Immature natural killer cell (primary cell): Measurements from ENCODE around the gene VIM. TPM values are rescaled to one million over a fixed set of nuclear protein-coding genes. Genes with fewer than 3 reads are reported as not detected.

ENCODE experiments used
- DNase-seq, 3 donors: peaks; one replicate each; pipeline ENCODE4 v3.0.0; 2022; ENCODE audit warnings: mixed read lengths in 1 of 3
- H3K27ac Mint-ChIP-seq, 6 donors: one replicate each; pipeline ENCODE4 v1.8.0; 2020; ENCODE audit warnings: mixed read lengths in 6 of 6, mild to moderate bottlenecking in 5 of 6, inconsistent platforms in 4 of 6, moderate library complexity in 3 of 6
- H3K27me3 Mint-ChIP-seq, 3 donors: one replicate each; pipeline ENCODE4 v1.8.0; 2020 to 2021; ENCODE audit warnings: low read depth in 3 of 3, mild to moderate bottlenecking in 3 of 3, mixed read lengths in 3 of 3, moderate library complexity in 3 of 3, inconsistent platforms in 1 of 3
- H3K36me3 Mint-ChIP-seq, 3 donors: one replicate each; pipeline ENCODE4 v1.8.0; 2020; ENCODE audit warnings: mixed read lengths in 3 of 3, inconsistent platforms in 2 of 3, mild to moderate bottlenecking in 2 of 3
- H3K4me1 Mint-ChIP-seq, 2 donors: one replicate each; pipeline ENCODE4 v1.8.0; 2020; ENCODE audit warnings: inconsistent platforms in 2 of 2, mild to moderate bottlenecking in 2 of 2, mixed read lengths in 2 of 2, moderate library complexity in 1 of 2
- H3K4me3 Mint-ChIP-seq, 5 donors: one replicate each; pipeline ENCODE4 v1.8.0; 2020; ENCODE audit warnings: mild to moderate bottlenecking in 5 of 5, mixed read lengths in 5 of 5, inconsistent platforms in 3 of 5, moderate library complexity in 3 of 5
- H3K9me3 Mint-ChIP-seq, 6 donors: one replicate each; pipeline ENCODE4 v1.8.0; 2020; ENCODE audit warnings: mild to moderate bottlenecking in 6 of 6, mixed read lengths in 6 of 6, inconsistent platforms in 4 of 6, moderate library complexity in 3 of 6
- polyA plus RNA-seq, 3 donors: library from polyadenylated mRNA; unstranded; fragments of 300-500 nt; fragmentation: Illumina TruSeq; gene quantifications; one replicate each; pipeline ENCODE4 v1.2.3, GENCODE V29; 2021

Gene VIM
- polyA plus RNA-seq, 3 donors from 2014 or later = 61.5 to 183 (median 142) TPM

DNA sequence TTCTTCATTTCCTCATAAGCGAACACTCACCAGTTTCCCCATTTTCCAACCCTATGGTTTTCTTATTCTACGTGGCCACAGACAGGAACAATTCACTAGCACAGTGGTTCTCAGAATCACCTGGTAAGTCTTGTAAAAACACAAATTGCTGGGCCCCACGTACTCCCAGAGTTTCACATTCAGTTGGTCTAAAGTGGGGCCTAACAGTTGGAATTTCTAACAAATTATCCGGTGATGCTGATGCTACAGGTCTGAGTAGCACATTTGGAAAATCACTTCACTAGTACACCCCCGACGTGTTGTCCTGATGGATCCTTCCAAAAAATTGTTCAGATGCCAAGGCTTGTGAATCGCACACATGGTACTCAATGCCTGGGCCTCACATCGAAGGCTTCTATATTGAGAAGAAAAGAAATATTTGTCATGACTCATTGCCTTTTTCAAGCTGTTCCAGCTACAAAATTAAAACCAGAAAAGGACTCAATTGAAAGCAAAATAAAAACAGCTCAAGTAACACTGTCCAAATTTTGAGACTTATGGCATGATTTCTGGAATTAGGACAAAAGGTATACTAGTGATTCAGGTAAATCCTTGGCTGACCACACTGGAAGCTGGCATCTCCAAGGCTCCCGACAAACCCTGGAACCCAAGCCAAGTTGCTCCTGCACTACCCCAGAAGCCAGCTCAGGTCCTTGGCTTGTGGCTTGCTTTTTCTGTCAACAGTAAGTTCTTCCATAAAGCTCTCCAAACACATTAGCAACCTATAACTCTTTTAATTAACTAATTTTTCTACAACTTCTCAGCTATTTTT lies 12.9 kb upstream of the VIM start:
- peak overlapping the region; percentile 76 to 98 (median 96) for H3K27ac Mint-ChIP-seq
- H3K9me3 Mint-ChIP-seq = no peaks in the 10 kb centered on the region

DNA sequence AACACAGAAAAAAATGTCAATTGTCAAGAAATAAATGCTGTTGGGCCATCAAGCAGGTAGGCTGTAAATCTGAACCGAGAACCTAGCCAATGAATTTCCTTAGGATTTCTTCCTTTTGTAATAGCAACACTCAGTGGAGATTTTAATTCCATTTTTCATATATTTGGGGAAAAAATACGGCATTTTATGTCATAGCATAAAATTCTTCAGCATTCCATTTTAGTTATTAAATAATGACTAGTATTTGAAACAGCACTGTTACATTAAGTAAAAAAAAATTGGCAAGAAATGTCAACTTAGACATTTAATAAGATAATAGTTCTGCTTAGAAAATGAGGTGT lies 12.3 kb upstream of the VIM start:
- H3K4me3 Mint-ChIP-seq = peak overlapping the region in 1 of 5 donors; percentile 4
- peaks cover 0 to 9% (median 4%) of the 10 kb centered on the region in 3 donors for H3K36me3 Mint-ChIP-seq
- H3K4me1 Mint-ChIP-seq = peaks cover 13 to 20% of the 10 kb centered on the region in 2 donors

More for the DNA sequence above, 12.9 kb upstream of the VIM start:
- no peak for DNase-seq
- H3K36me3 Mint-ChIP-seq = peaks cover 0 to 9% (median 4%) of the 10 kb centered on the region in 3 donors
- peaks cover 0 to 3% (median 0%) of the 10 kb centered on the region in 3 donors for H3K27me3 Mint-ChIP-seq
- H3K4me3 Mint-ChIP-seq = no peak overlapping the region
- peaks cover 13 to 20% of the 10 kb centered on the region in 2 donors for H3K4me1 Mint-ChIP-seq

DNA sequence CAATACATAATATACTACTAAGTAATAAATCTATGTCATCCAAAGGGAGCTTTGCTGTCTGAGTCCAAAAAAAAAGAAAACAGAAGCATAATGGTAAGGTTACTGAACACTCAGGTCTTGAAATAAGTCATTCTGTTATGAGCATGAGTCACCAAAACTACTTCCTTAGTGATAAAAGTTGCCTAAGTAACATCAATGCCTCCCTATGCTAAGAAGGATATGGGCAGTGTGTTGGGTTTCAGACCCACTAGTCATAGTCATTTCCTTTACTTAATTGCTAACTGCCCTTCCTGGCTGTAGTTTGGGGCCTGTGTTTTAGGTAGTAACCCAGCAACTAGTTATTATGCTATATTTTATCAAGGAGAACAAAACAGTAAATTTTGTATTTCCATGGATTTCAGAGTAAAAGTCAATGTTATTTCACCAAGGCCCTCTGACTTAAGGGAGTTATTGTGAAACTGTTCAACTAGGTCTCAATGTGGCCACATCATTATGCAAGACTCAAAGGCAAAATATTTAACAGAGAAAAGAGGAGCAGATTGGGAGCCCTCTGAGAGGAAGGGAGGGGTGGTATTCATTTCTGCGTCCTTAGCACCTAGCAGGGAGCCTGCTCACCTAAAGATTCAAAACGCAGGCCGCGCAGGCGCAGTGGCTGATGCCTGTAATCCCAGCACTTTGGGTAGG lies 11.7 kb upstream of the VIM start:
- H3K4me3 Mint-ChIP-seq = peak overlapping the region in 2 of 5 donors; percentile 29 to 51
- no peaks in the 10 kb centered on the region for H3K9me3 Mint-ChIP-seq
- H3K4me1 Mint-ChIP-seq = peaks cover 13 to 20% of the 10 kb centered on the region in 2 donors
- peak overlapping the region; percentile 95 to 98 (median 96) for H3K27ac Mint-ChIP-seq
- H3K27me3 Mint-ChIP-seq = peaks cover 0 to 3% (median 0%) of the 10 kb centered on the region in 3 donors
- H3K36me3 Mint-ChIP-seq = peaks cover 0 to 9% (median 4%) of the 10 kb centered on the region in 3 donors
- peak; percentile 47 to 71 (median 58) for DNase-seq

More for the DNA sequence above, 12.3 kb upstream of the VIM start:
- no peak for DNase-seq
- Mint-ChIP-seq H3K27ac (peak overlapping the region; percentile 95 to 98 (median 96)), H3K9me3 (no peaks in the 10 kb centered on the region), H3K27me3 (peaks cover 0 to 3% (median 0%) of the 10 kb centered on the region in 3 donors)

DNA sequence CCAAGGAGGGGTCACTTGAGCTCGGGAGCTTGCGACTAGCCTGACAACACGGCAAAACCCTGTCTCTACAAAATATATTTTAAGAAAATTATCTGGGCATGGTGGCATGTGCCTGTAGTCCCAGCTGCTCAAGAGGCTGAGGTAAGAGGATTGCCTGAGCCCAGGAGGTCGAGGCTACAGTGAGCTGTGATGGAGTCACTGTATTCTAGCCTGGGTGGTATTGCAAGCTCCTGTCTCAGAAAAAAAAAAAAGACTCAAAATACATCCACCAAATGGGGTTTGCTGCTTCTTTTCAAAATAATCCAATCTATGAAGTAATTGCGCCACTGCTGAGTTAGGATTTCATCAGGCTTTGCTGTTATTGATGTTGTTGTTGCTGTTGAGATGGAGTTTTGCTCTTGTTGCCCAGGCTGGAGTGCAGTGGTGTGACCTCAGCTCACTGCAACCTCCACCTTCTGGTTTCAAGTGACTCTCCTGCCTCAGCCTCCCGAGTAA lies 11.1 kb upstream of the VIM start:
- DNase-seq = no peak
- Mint-ChIP-seq H3K4me1 (peaks cover 13 to 20% of the 10 kb centered on the region in 2 donors), H3K27ac (peak overlapping the region; percentile 70 to 97 (median 96)), H3K36me3 (peaks cover 0 to 9% (median 4%) of the 10 kb centered on the region in 3 donors), H3K27me3 (peaks cover 0 to 3% (median 0%) of the 10 kb centered on the region in 3 donors), H3K4me3 (no peak overlapping the region), H3K9me3 (no peaks in the 10 kb centered on the region)

DNA sequence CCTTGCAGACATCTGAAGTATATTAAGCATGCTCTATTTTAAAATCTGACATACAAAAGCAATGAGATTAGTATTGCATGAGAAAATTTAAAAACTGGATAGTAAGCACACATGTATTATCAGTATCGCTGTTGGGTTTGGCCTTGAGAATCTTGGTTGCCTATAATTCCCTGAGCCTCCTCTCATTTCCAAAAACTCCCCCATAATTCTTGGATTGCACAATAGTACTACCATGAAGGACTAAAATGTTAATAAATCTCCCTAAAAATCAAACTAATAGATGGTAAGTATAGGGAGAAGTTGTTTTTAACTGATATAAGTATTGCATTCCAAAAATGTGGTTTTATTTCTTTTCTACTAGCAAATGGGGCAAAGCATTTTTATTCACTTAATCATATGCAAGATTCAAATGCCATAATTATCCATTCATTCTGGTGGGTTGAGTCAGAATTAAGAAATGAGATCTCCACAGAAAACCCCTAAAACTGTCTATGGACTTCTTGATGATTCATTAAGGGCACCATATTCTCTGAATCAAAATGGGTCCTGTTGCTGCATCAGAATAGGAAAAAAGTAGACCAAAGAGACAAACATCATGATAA lies 10.3 kb upstream of the VIM start:
- no peak for DNase-seq
- no peak overlapping the region for H3K4me3 Mint-ChIP-seq
- peaks cover 0 to 1% (median 0%) of the 10 kb centered on the region in 3 donors for H3K27me3 Mint-ChIP-seq
- H3K36me3 Mint-ChIP-seq = peaks cover 0 to 6% (median 4%) of the 10 kb centered on the region in 3 donors
- H3K27ac Mint-ChIP-seq = peak overlapping the region; percentile 3 to 96 (median 86)
- peaks cover 13 to 15% of the 10 kb centered on the region in 2 donors for H3K4me1 Mint-ChIP-seq
- no peaks in the 10 kb centered on the region for H3K9me3 Mint-ChIP-seq

DNA sequence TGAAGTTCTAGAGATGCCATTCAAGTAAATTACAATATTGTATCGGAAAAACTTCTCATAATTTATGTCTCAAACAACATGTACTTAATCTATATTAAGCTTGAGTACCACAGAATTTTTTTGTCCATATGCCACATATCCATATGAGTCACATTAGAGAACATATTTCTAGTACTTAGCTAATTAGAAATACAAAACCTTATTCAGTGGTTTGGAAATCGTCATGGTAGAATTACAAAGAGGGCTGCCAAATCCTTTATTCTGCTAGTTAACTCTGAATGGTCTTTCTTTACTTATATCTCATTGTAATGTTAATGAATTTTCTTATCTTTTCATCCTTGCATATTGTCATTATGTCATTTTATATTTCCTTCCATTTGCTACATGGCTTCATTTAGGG lies 9.0 kb upstream of the VIM start:
- Mint-ChIP-seq H3K4me1 (peaks cover 13 to 15% of the 10 kb centered on the region in 2 donors), H3K27ac (peak overlapping the region in 2 of 6 donors; percentile 70 to 95), H3K4me3 (no peak overlapping the region), H3K36me3 (peaks cover 0 to 6% (median 0%) of the 10 kb centered on the region in 3 donors), H3K9me3 (no peaks in the 10 kb centered on the region), H3K27me3 (peaks cover 0 to 1% (median 0%) of the 10 kb centered on the region in 3 donors)
- no peak for DNase-seq

DNA sequence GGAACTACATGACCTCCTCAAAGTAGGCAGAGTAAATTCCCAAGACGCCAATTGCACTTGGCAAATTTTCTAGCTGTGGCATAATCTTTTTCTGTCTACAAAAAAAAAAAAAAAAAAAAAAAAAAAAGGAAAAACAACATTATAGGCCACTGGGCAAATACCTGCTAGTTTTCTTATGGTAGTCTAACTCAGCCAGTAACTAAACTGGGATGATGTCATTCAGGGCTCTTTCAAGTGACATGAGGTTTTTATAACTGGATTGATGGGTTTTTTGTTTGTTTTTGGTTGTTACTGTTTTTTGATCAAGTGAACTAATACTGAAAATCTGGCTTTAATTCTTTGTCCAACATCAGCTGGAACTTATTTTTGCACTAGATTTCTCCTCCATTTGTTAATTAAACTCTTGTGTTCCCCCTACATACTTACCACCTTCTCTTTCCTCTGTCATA lies 7.4 kb upstream of the VIM start:
- Mint-ChIP-seq H3K27ac (peak overlapping the region in 3 of 6 donors; percentile 17 to 53 (median 42)), H3K4me3 (no peak overlapping the region), H3K36me3 (no peaks in the 10 kb centered on the region), H3K27me3 (peaks cover 0 to 1% (median 0%) of the 10 kb centered on the region in 3 donors), H3K4me1 (peaks cover 10 to 11% of the 10 kb centered on the region in 2 donors), H3K9me3 (no peaks in the 10 kb centered on the region)
- no peak for DNase-seq

DNA sequence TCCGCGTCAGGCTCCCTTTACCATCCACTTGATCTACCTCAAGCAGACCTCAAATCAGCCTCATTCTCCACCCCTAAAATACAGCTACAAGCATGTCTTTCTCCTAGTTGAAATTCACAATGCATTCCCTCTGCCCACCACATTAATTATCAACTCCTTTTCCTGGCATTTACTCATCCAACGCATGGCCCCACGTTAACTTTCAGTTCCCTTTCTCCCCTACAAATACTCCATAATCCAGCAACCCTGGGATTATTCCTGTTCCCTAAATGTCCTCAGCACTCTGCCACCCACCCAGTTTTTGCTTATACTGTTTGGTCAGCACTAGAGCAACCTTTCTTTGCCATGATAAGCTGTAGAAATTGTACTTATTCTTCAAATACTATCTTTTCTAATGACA lies 5.7 kb upstream of the VIM start:
- Mint-ChIP-seq H3K36me3 (no peaks in the 10 kb centered on the region), H3K4me1 (peaks cover 9 to 15% of the 10 kb centered on the region in 2 donors), H3K9me3 (no peaks in the 10 kb centered on the region), H3K27ac (peak overlapping the region in 1 of 6 donors; percentile 57), H3K4me3 (no peak overlapping the region), H3K27me3 (peaks cover 0 to 3% (median 1%) of the 10 kb centered on the region in 3 donors)
- no peak for DNase-seq

DNA sequence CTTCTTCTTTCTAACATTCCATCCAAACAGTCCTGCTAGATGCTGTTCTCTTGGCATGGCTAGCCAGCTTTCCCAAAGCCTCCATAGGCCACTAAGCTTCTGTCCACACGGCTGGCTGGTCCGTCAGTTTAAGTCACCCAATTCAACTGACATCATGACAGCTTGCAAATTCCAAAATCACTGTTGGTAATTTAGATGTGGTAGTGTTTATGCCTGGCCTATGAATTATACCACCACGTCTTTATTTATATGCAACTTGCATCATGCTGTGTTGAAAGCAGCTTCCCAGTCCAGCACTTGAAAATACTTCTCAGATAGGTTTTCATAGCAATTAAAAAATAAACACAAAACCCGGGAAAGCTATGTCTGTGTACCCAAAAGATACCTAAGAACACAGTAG lies 2.2 kb upstream of the VIM start:
- Mint-ChIP-seq H3K27me3 (peaks cover 27 to 35% (median 27%) of the 10 kb centered on the region in 3 donors), H3K36me3 (no peaks in the 10 kb centered on the region), H3K27ac (peak overlapping the region in 1 of 6 donors; percentile 43), H3K9me3 (no peaks in the 10 kb centered on the region), H3K4me1 (peaks cover 30 to 31% of the 10 kb centered on the region in 2 donors), H3K4me3 (no peak overlapping the region)
- no peak for DNase-seq

DNA sequence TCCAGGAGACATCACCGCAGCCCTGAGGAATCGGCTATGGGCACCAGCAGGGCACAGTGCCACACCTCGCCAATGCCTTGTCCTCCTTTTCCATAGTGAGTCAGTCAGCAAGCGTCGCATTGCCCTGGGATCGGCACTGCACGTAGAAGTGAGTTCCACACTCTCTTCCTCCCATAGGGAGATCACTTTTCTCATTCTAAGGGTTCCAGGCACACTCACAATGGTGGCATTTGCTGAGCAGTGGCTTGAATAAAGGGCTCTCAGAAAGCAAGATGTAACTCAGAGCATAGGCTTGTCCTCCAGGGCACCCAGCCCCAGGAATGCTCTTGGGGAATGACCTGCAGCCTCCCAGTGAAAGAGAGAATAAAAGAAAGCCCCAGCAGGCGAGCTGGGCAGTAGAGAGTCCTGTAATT lies 1.1 kb upstream of the VIM start:
- peaks cover 27 to 35% (median 27%) of the 10 kb centered on the region in 3 donors for H3K27me3 Mint-ChIP-seq
- no peaks in the 10 kb centered on the region for H3K9me3 Mint-ChIP-seq
- peaks cover 38 to 41% of the 10 kb centered on the region in 2 donors for H3K4me1 Mint-ChIP-seq
- H3K36me3 Mint-ChIP-seq = peaks cover 0 to under 1% (median 0%) of the 10 kb centered on the region in 3 donors
- peak overlapping the region; percentile 72 to 96 (median 92) for H3K27ac Mint-ChIP-seq
- no peak for DNase-seq
- peak overlapping the region in 4 of 5 donors; percentile 86 to 92 (median 92) for H3K4me3 Mint-ChIP-seq

DNA sequence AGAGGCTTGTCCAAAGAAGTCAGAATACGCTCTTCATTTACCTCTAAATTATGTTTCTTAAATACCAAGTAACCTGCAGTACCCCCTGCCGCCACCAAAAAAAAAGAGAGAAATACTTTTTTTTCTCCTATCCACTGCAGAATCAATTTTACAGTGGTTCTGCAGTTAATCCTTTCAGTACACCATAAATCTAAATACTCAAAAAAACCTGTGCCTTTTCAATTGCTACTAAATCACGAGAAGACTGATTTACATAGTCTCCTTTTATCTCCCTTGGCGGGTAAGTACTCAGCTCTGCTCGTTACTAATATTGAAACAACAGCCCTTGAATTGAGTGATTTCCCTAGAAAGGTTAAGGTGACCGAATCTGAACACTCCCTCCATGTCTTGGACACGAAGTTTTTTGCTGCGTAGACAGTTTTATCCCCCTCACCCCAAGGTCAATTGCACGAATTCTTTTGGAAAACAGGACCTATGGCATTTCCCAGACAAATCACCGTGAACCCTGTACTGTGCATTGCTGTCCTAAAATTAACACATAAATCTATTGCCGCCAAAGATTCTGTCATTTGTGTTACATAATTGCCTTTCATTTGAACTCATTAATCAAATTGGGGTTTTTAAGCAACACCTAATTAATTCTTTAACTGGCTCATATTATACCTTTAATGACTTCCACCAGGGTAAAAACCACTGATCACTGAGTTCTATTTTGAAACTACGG lies 512 bp upstream of the VIM start:
- H3K4me3 Mint-ChIP-seq = peak overlapping the region; percentile 86 to 94 (median 92)
- peak overlapping the region; percentile 84 to 97 (median 94) for H3K27ac Mint-ChIP-seq
- peaks cover 38 to 48% of the 10 kb centered on the region in 2 donors for H3K4me1 Mint-ChIP-seq
- peaks cover 0 to 5% (median 0%) of the 10 kb centered on the region in 3 donors for H3K36me3 Mint-ChIP-seq
- peaks cover 27 to 35% (median 27%) of the 10 kb centered on the region in 3 donors for H3K27me3 Mint-ChIP-seq
- DNase-seq = peak; percentile 40 to 50 (median 45)
- H3K9me3 Mint-ChIP-seq = no peaks in the 10 kb centered on the region

DNA sequence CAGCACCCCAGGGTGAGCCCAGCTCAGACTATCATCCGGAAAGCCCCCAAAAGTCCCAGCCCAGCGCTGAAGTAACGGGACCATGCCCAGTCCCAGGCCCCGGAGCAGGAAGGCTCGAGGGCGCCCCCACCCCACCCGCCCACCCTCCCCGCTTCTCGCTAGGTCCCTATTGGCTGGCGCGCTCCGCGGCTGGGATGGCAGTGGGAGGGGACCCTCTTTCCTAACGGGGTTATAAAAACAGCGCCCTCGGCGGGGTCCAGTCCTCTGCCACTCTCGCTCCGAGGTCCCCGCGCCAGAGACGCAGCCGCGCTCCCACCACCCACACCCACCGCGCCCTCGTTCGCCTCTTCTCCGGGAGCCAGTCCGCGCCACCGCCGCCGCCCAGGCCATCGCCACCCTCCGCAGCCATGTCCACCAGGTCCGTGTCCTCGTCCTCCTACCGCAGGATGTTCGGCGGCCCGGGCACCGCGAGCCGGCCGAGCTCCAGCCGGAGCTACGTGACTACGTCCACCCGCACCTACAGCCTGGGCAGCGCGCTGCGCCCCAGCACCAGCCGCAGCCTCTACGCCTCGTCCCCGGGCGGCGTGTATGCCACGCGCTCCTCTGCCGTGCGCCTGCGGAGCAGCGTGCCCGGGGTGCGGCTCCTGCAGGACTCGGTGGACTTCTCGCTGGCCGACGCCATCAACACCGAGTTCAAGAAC lies 1.1 kb downstream of the VIM start:
- H3K27me3 Mint-ChIP-seq = peaks cover 27 to 36% (median 27%) of the 10 kb centered on the region in 3 donors
- H3K27ac Mint-ChIP-seq = peak overlapping the region; percentile 84 to 98 (median 96)

More for the DNA sequence above, 1.1 kb downstream of the VIM start:
- H3K4me3 Mint-ChIP-seq = peak overlapping the region; percentile 86 to 94 (median 92)
- H3K9me3 Mint-ChIP-seq = no peaks in the 10 kb centered on the region
- peaks cover under 1 to 5% (median under 1%) of the 10 kb centered on the region in 3 donors for H3K36me3 Mint-ChIP-seq
- peak; percentile 58 to 69 (median 62) for DNase-seq
- peaks cover 38 to 50% of the 10 kb centered on the region in 2 donors for H3K4me1 Mint-ChIP-seq
